Caco-2 (cell line): Measurements from ENCODE around the gene DDX50. TPM values are rescaled to one million over a fixed set of nuclear protein-coding genes. Genes with fewer than 3 reads are reported as not detected.

ENCODE experiments used
- BruUV-seq: library from RNA; stranded (reverse); fragments of 400-500 nt; replicated peaks from 2 replicates; lab custom pipeline; 2021; lab: Mats Ljungman, UMichigan
- CTCF ChIA-PET: fragments of 300-600 bp; sonication (Branson Sonifier 250); formaldehyde crosslinking; loops from one replicate; lab custom pipeline; 2022; ENCODE audit warnings: antibody characterized with exemption; lab: Charles Lee
- POLR2A ChIA-PET: fragments of 300-600 bp; sonication (Branson Sonifier 250); formaldehyde crosslinking; loops from one replicate; lab custom pipeline; 2022; ENCODE audit warnings: antibody characterized with exemption; lab: Charles Lee
- DNase-seq, 2 experiments: peaks; one replicate each; pipeline versions ENCODE4 v3.0.0 to v3.0.0-alpha.2; 2020 to 2022
- H3K27me3 ChIP-seq: replicated peaks from 2 replicates; pipeline ENCODE4 v1.6.0; 2011; ENCODE audit warnings: low read length; ENCODE audit not compliant: control insufficient read depth, insufficient read depth
- H3K36me3 ChIP-seq: 2 replicates; pipeline ENCODE4 v1.5.1; 2011; ENCODE audit warnings: low read length; ENCODE audit not compliant: control insufficient read depth, insufficient read depth
- H3K4me1 ChIP-seq: fragments of 250-450 bp; sonication (Bioruptor Pico); 2 replicates; pipeline ENCODE4 v1.5.1; 2020; ENCODE audit warnings: mild to moderate bottlenecking
- H3K4me3 ChIP-seq: 2 replicates; pipeline ENCODE4 v1.5.1; 2011; ENCODE audit warnings: low read depth, mild to moderate bottlenecking, control low read depth, low read length
- H3K9me3 ChIP-seq: fragments of 250-450 bp; sonication (Bioruptor Pico); 2 replicates; pipeline ENCODE4 v1.5.1; 2020; ENCODE audit warnings: mild to moderate bottlenecking, moderate library complexity
- H3K27ac Mint-ChIP-seq: one replicate; pipeline ENCODE4 v1.8.0; 2022; ENCODE audit warnings: mixed read lengths; ENCODE audit not compliant: unreplicated experiment
- H3K27me3 Mint-ChIP-seq: one replicate; pipeline ENCODE4 v1.8.0; 2022; ENCODE audit warnings: mixed read lengths; ENCODE audit not compliant: insufficient read depth, unreplicated experiment
- H3K36me3 Mint-ChIP-seq: one replicate; pipeline ENCODE4 v1.8.0; 2022; ENCODE audit warnings: mild to moderate bottlenecking, mixed read lengths; ENCODE audit not compliant: insufficient read depth, unreplicated experiment
- H3K4me1 Mint-ChIP-seq: one replicate; pipeline ENCODE4 v1.8.0; 2022; ENCODE audit warnings: low read depth, mixed read lengths; ENCODE audit not compliant: unreplicated experiment
- H3K4me3 Mint-ChIP-seq: one replicate; pipeline ENCODE4 v1.8.0; 2022; ENCODE audit warnings: mild to moderate bottlenecking, moderate library complexity, mixed read lengths; ENCODE audit not compliant: unreplicated experiment
- H3K9me3 Mint-ChIP-seq: one replicate; pipeline ENCODE4 v1.8.0; 2022; ENCODE audit warnings: mixed read lengths; ENCODE audit not compliant: unreplicated experiment
- CTCF ChIP-seq, 2 experiments: fragments of 200-600 bp in 1 of 2; IDR thresholded peaks; 1 replicate in 1 of 2; 2 replicates in 1 of 2; pipeline versions ENCODE4 v1.5.1 to v1.8.0; 2011 to 2022; ENCODE audit warnings: antibody characterized with exemption in 1 of 2, control low read depth in 1 of 2, inconsistent platforms in 1 of 2, low read depth in 1 of 2, low read length in 1 of 2, mild to moderate bottlenecking in 1 of 2, moderate library complexity in 1 of 2; ENCODE audit not compliant: insufficient read depth in 1 of 2, severe bottlenecking in 1 of 2, unreplicated experiment in 1 of 2
- intact Hi-C: fragments of 100-400 bp; cut with micrococcal nuclease; formaldehyde crosslinking; loops from one replicate; pipeline ENCODE4 v1.10.0; 2022; ENCODE audit not compliant: unreplicated experiment
- total RNA-seq: library from RNA; stranded (reverse); gene quantifications from 2 replicates; pipeline ENCODE4 v1.2.3, GENCODE V29; 2022

DDX50 gene
- total RNA-seq, 1 experiment from 2014 or later = 76.7 TPM

GRCh38 chr10:68877482-68878110, 23.5 kb upstream of the DDX50 start:
- DNase-seq = no peak
- Mint-ChIP-seq H3K4me1 (peaks cover 30% of the 10 kb centered on the region), H3K4me3 (no peak overlapping the region), H3K9me3 (no peaks in the 10 kb centered on the region), H3K27ac (no peak overlapping the region), H3K36me3 (no peaks in the 10 kb centered on the region), H3K27me3 (no peaks in the 10 kb centered on the region)
- no peaks in the 10 kb centered on the region for H3K36me3 ChIP-seq
- TF ChIP-seq CTCF (IDR thresholded peaks at IDR 0.05; ENCODE audit: insufficient read depth in 1 of 2, low read depth in 1 of 2, low read length in 1 of 2, severe bottlenecking in 1 of 2, unreplicated experiment in 1 of 2) = peak in 1 of 2 experiments; percentile 26
- BruUV-seq = no TSS peak
- no peaks in the 10 kb centered on the region for H3K9me3 ChIP-seq
- H3K4me1 ChIP-seq = peaks cover 34% of the 10 kb centered on the region
- ChIA-PET POLR2A (interaction anchor here (1.6 kb wide), 1 partner anchor 50 kb away, joined by 9 read pairs; the partner anchor contains the start of gene STOX1), CTCF (interaction anchor here (1.4 kb wide), 2 partner anchors 13 to 50 kb away, joined by 3 to 4 read pairs; partner anchors contain the start of gene STOX1)
- H3K4me3 ChIP-seq = no peak overlapping the region
- no peaks in the 10 kb centered on the region for H3K27me3 ChIP-seq
- intact Hi-C loops = no loop called here

DNA sequence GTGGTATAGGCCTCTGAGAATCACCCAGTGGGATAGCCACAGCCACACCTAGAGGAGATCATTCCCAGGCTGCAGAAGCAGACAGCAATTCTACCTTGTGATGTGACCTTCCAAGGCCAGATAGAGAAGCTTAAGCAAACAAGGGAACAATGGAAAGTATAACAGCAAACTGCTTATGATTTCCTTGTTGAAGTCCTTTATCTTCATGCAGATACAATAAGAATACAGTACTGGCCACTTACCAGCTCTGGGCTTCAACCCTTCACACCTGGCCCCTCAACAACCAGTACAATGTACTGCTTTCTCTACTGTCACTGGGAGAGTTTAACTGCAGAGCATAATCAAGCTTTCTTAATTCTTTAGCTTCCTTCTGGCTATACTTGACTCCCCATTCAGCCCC, 22.6 kb upstream of the DDX50 start:
- H3K36me3 Mint-ChIP-seq = no peaks in the 10 kb centered on the region
- CTCF ChIA-PET = interaction anchor here (0.6 to 1.1 kb wide), 4 partner anchors 12 to 93 kb away, joined by 3 to 10 read pairs (median 4); partner anchors contain the start of gene STOX1
- H3K4me1 ChIP-seq = peaks cover 34% of the 10 kb centered on the region

DNA sequence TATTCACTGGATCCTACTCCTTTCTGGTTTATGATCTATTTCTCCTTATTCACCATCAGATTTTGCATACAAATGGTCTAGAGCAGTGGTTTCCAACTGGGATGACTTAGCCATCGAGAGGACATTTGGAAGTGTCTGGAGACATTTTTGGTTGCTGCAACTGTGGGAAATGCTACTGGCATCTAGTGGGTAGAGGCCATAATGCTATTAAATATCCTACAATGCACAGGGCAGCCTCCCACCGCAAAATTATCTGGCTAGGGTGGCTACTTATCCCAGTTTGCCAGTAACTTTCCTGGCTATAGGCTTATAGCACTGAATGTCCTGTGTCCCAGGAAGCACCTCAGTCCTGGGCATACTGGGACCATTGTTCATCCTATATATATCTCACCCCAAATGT, 21.5 kb upstream of the DDX50 start:
- POLR2A ChIA-PET = no interaction called here
- CTCF ChIA-PET = interaction anchor here (0.5 to 1.1 kb wide), 2 partner anchors 29 to 52 kb away, joined by 6 to 10 read pairs; partner anchors contain the start of gene STOX1

More for the DNA sequence above, 22.6 kb upstream of the DDX50 start:
- H3K27me3 Mint-ChIP-seq = no peaks in the 10 kb centered on the region
- BruUV-seq = no TSS peak
- no peak for TF ChIP-seq CTCF (IDR thresholded peaks at IDR 0.05; ENCODE audit: insufficient read depth in 1 of 2, low read depth in 1 of 2, low read length in 1 of 2, severe bottlenecking in 1 of 2, unreplicated experiment in 1 of 2)
- no peak for DNase-seq
- POLR2A ChIA-PET = interaction anchor here (0.6 to 0.8 kb wide), 2 partner anchors 23 to 51 kb away, joined by 3 to 9 read pairs; partner anchors contain the start of genes DDX50 and STOX1
- no peak overlapping the region for H3K4me3 ChIP-seq
- no peaks in the 10 kb centered on the region for H3K27me3 ChIP-seq
- H3K9me3 ChIP-seq = no peaks in the 10 kb centered on the region
- H3K36me3 ChIP-seq = no peaks in the 10 kb centered on the region
- no peak overlapping the region for H3K27ac Mint-ChIP-seq
- intact Hi-C loops = no loop called here
- no peaks in the 10 kb centered on the region for H3K9me3 Mint-ChIP-seq
- peaks cover 30% of the 10 kb centered on the region for H3K4me1 Mint-ChIP-seq
- no peak overlapping the region for H3K4me3 Mint-ChIP-seq

More for the DNA sequence above, 21.5 kb upstream of the DDX50 start:
- TF ChIP-seq CTCF (IDR thresholded peaks at IDR 0.05; ENCODE audit: insufficient read depth in 1 of 2, low read depth in 1 of 2, low read length in 1 of 2, severe bottlenecking in 1 of 2, unreplicated experiment in 1 of 2) = peak in 1 of 2 experiments; percentile 13
- Mint-ChIP-seq H3K27ac (no peak overlapping the region), H3K9me3 (no peaks in the 10 kb centered on the region), H3K4me3 (no peak overlapping the region), H3K4me1 (peaks cover 30% of the 10 kb centered on the region), H3K36me3 (no peaks in the 10 kb centered on the region), H3K27me3 (no peaks in the 10 kb centered on the region)
- intact Hi-C loops = no loop called here
- DNase-seq = no peak
- no peak overlapping the region for H3K4me3 ChIP-seq
- H3K27me3 ChIP-seq = no peaks in the 10 kb centered on the region
- BruUV-seq = no TSS peak
- peaks cover 34% of the 10 kb centered on the region for H3K4me1 ChIP-seq
- no peaks in the 10 kb centered on the region for H3K36me3 ChIP-seq
- no peaks in the 10 kb centered on the region for H3K9me3 ChIP-seq
